Esophagus squamous epithelium (tissue), 5 donors: Measurements from ENCODE around the gene PORCN. TPM values are rescaled to one million over a fixed set of nuclear protein-coding genes. Genes with fewer than 3 reads are reported as not detected.

ENCODE experiments used
- DNase-seq: peaks from one replicate; lab custom pipeline; 2025; lab: John Stamatoyannopoulos, UW
- H3K27ac ChIP-seq, 4 donors: fragments of 200-600 bp; sonication (generic); one replicate each; pipeline ENCODE4 v1.5.1; 2016 to 2019; ENCODE audit warnings: mild to moderate bottlenecking in 1 of 4
- H3K27me3 ChIP-seq, 4 donors: fragments of 200-600 bp; sonication (generic); 1 replicate in 3 of 4; 2 replicates in 1 of 4; pipeline versions ENCODE4 v1.5.1 to v1.6.0; 2017 to 2021; ENCODE audit warnings: antibody characterized with exemption in 1 of 4
- H3K36me3 ChIP-seq, 3 donors: fragments of 200-600 bp; sonication (generic); one replicate each; pipeline ENCODE4 v1.5.1; 2016 to 2019
- H3K4me1 ChIP-seq, 3 donors: fragments of 200-600 bp; sonication (generic); one replicate each; pipeline ENCODE4 v1.5.1; 2017 to 2019
- H3K4me3 ChIP-seq, 4 donors: fragments of 200-600 bp; sonication (generic); 1 replicate in 3 of 4; 2 replicates in 1 of 4; pipeline ENCODE4 v1.5.1; 2016 to 2019; ENCODE audit warnings: mild to moderate bottlenecking in 2 of 4, moderate library complexity in 1 of 4
- H3K9me3 ChIP-seq, 3 donors: fragments of 200-600 bp; sonication (generic); one replicate each; pipeline ENCODE4 v1.5.1; 2016 to 2019
- POLR2A ChIP-seq, 4 donors: fragments of 450-650 bp; IDR thresholded peaks; one replicate each; pipeline ENCODE4 v1.6.1; 2017; ENCODE audit warnings: antibody characterized with exemption in 4 of 4, mild to moderate bottlenecking in 4 of 4, moderate library complexity in 3 of 4
- WGBS, 2 donors: methylation state at CpG; one replicate each; pipeline ENCODE4 v1.1.5; 2018; 5-methylcytosine and 5-hydroxymethylcytosine counted together
- intact Hi-C: fragments of 100-400 bp; cut with DNase I; formaldehyde crosslinking; loops from one replicate; pipeline ENCODE4 v1.15.0; 2022
- total RNA-seq, 4 donors: library from RNA; depleted of rRNA; stranded (reverse); fragments of >200 nt; gene quantifications; one replicate each; pipeline ENCODE4 v1.1.0, GENCODE V29; 2016
- TF ChIP-seq, protein P1 (sequence below), 6 experiments: fragments of 450-650 bp in 4 of 6; fragments of 200-600 bp in 2 of 6; sonication (generic) in 2 of 6; IDR thresholded peaks; one replicate each; pipeline ENCODE4 v1.5.1; 2016 to 2019; ENCODE audit warnings: antibody characterized with exemption in 6 of 6, mild to moderate bottlenecking in 4 of 6, moderate library complexity in 4 of 6
- donor health status: DM: yes; HTN: yes; CAD: no.

Gene PORCN
- total RNA-seq, 4 donors from 2014 or later = 11.2 to 25.8 (median 17.6) TPM

GRCh38 chrX:48478806-48479205, 30.0 kb upstream of the PORCN start:
- H3K27me3 ChIP-seq = no peaks in the 10 kb centered on the region
- DNase-seq = no peak
- no peak overlapping the region for H3K4me3 ChIP-seq
- 67 to 90% methylated on average over 2 to 4 of the region's 5 CpGs for WGBS, 2 donors
- no peaks in the 10 kb centered on the region for H3K9me3 ChIP-seq
- peaks cover 0 to 35% (median 5%) of the 10 kb centered on the region in 3 donors for H3K36me3 ChIP-seq
- intact Hi-C loops = no loop called here
- no peak for TF ChIP-seq POLR2A (IDR thresholded peaks at IDR 0.05)
- TF ChIP-seq, protein P1, sequence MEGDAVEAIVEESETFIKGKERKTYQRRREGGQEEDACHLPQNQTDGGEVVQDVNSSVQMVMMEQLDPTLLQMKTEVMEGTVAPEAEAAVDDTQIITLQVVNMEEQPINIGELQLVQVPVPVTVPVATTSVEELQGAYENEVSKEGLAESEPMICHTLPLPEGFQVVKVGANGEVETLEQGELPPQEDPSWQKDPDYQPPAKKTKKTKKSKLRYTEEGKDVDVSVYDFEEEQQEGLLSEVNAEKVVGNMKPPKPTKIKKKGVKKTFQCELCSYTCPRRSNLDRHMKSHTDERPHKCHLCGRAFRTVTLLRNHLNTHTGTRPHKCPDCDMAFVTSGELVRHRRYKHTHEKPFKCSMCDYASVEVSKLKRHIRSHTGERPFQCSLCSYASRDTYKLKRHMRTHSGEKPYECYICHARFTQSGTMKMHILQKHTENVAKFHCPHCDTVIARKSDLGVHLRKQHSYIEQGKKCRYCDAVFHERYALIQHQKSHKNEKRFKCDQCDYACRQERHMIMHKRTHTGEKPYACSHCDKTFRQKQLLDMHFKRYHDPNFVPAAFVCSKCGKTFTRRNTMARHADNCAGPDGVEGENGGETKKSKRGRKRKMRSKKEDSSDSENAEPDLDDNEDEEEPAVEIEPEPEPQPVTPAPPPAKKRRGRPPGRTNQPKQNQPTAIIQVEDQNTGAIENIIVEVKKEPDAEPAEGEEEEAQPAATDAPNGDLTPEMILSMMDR (IDR thresholded peaks at IDR 0.05) = no peak
- H3K27ac ChIP-seq = no peak overlapping the region
- H3K4me1 ChIP-seq = peaks cover 0 to 25% (median 3%) of the 10 kb centered on the region in 3 donors

- H3K27ac ChIP-seq = no peak overlapping the region
- no peaks in the 10 kb centered on the region for H3K9me3 ChIP-seq
- WGBS, 2 donors = 81 to 92% methylated on average over 3 of the region's 3 CpGs
- DNase-seq = no peak
- H3K36me3 ChIP-seq = peaks cover 0 to 48% (median 5%) of the 10 kb centered on the region in 3 donors
- TF ChIP-seq POLR2A (IDR thresholded peaks at IDR 0.05) = no peak
- TF ChIP-seq, protein P1 (IDR thresholded peaks at IDR 0.05) = no peak
- intact Hi-C loops = no loop called here
- peaks cover 0 to 19% (median 2%) of the 10 kb centered on the region in 3 donors for H3K4me1 ChIP-seq
- H3K4me3 ChIP-seq = no peak overlapping the region
- no peaks in the 10 kb centered on the region for H3K27me3 ChIP-seq
Observed at GRCh38 chrX:48480142-48480541, 28.6 kb upstream of the PORCN start.

DNA sequence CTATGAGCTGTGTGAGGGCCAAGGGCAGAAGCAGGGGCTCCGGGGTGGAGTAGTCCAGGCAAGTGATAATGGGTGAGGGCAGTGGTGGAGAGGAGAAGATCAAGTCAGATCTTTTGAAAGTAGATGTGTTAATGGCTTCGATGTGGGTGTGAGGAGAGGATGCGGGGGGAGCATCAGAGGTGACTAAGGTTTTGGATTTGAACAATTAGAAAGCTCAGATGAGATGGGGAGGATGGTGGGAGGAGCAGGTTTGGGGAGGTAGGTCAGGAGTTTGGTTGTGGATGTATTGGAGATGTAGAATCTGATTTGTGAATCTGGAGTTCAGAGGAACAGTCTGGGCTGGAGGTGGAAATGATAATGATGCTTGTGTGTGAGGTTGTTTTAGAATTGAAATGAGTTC, 28.2 kb upstream of the PORCN start:
- WGBS, 2 donors = 80 to 82% methylated on average over 3 of the region's 3 CpGs
- intact Hi-C loops = no loop called here
- peaks cover 0 to 14% (median 0%) of the 10 kb centered on the region in 3 donors for H3K4me1 ChIP-seq
- H3K27me3 ChIP-seq = no peaks in the 10 kb centered on the region
- TF ChIP-seq, protein P1 (IDR thresholded peaks at IDR 0.05) = no peak
- no peak for TF ChIP-seq POLR2A (IDR thresholded peaks at IDR 0.05)
- peaks cover 0 to 52% (median 5%) of the 10 kb centered on the region in 3 donors for H3K36me3 ChIP-seq
- no peak for DNase-seq
- H3K27ac ChIP-seq = no peak overlapping the region
- no peak overlapping the region for H3K4me3 ChIP-seq
- H3K9me3 ChIP-seq = no peaks in the 10 kb centered on the region

DNA sequence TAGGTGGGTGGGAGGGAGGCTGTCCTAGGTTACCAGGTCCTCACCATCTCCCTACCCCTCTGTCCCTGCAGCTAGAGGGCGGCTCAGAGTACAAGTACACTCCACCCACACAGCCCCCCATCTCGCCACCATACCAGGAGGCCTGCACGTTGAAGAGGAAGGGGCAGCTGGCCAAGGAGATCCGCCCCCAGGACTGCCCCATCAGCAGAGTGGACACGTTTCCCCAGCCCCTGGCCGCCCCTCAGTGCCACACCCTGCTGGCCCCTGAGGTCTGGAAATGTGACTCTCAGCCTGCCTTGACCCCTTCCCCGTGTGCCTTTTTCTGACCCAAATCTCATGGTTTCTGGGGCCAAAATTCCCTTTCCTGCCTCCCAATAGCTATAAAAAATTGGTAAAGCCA, 26.3 kb upstream of the PORCN start:
- WGBS, 2 donors = 50 to 69% methylated on average over 1 to 2 of the region's 7 CpGs
- H3K27me3 ChIP-seq = no peaks in the 10 kb centered on the region
- H3K36me3 ChIP-seq = peaks cover 0 to 56% (median 5%) of the 10 kb centered on the region in 3 donors
- H3K9me3 ChIP-seq = no peaks in the 10 kb centered on the region
- no peak for TF ChIP-seq POLR2A (IDR thresholded peaks at IDR 0.05)
- TF ChIP-seq, protein P1 (IDR thresholded peaks at IDR 0.05) = no peak
- no peak for DNase-seq
- H3K27ac ChIP-seq = no peak overlapping the region
- intact Hi-C loops = no loop called here
- H3K4me3 ChIP-seq = no peak overlapping the region
- peaks cover 0 to 5% (median 0%) of the 10 kb centered on the region in 3 donors for H3K4me1 ChIP-seq

GRCh38 chrX:48487362-48487798, 21.4 kb upstream of the PORCN start:
- peaks cover 0 to 35% (median 0%) of the 10 kb centered on the region in 3 donors for H3K36me3 ChIP-seq
- intact Hi-C loops = no loop called here
- no peak for DNase-seq
- H3K9me3 ChIP-seq = no peaks in the 10 kb centered on the region
- peak overlapping the region in 1 of 4 donors; percentile 57 for H3K27ac ChIP-seq
- peaks cover 0 to 22% (median 0%) of the 10 kb centered on the region in 3 donors for H3K4me1 ChIP-seq
- TF ChIP-seq POLR2A (IDR thresholded peaks at IDR 0.05) = no peak
- TF ChIP-seq, protein P1 (IDR thresholded peaks at IDR 0.05) = no peak
- H3K4me3 ChIP-seq = no peak overlapping the region
- 66% methylated on average over 2 of the region's 10 CpGs; no CpG with 5 or more reads in 1 of the 2 donors for WGBS, 2 donors
- no peaks in the 10 kb centered on the region for H3K27me3 ChIP-seq
